ENCODE results near the gene PCDHGB6. TPM values are rescaled to one million over a fixed set of nuclear protein-coding genes. Genes with fewer than 3 reads are reported as not detected.
"Not testable (repeated sequence)": the region's sequence is repeated elsewhere in the genome, so short reads cannot be mapped to it uniquely, and the experiment has no call there.

The PCDHGB6 gene
- total and polyA plus RNA-seq, 2 donors (not counting 3 experiments of a cell fraction or from before 2014, with no cell fraction given) = 2.3 to 4.8 TPM

- H3K9ac ChIP-seq (replicated peaks; ENCODE audit: extremely low read depth, insufficient read depth, low read length); H3K9me3 ChIP-seq (replicated peaks; ENCODE audit: control insufficient read depth, insufficient read depth, low read length); H3K27ac ChIP-seq (ENCODE audit: insufficient read depth, low read depth, low read length); H3K36me3 ChIP-seq (ENCODE audit: control insufficient read depth in 2 of 2, extremely low read depth in 1 of 2, insufficient read depth in 2 of 2, low read length in 2 of 2); H3K9me1 ChIP-seq (replicated peaks; ENCODE audit: control insufficient read depth, extremely low read depth, insufficient read depth, low read length); dilution Hi-C loops (cut with MboI; ENCODE audit: extremely low pct_ligation_motif_present, low sequenced_read_pairs); BruUV-seq (replicated peaks); DNase-seq (ENCODE audit: low read depth, low spot score); H3K79me2 ChIP-seq (ENCODE audit: control insufficient read depth, insufficient read depth, low read length); H4K20me1 ChIP-seq (replicated peaks; ENCODE audit: control insufficient read depth, extremely low read depth, insufficient read depth, low read length); POLR2A ChIA-PET; H3K4me3 ChIP-seq (replicated peaks in 1 of 3; ENCODE audit: insufficient read depth in 1 of 3, low read depth in 1 of 3, low read length in 3 of 3); H2AFZ ChIP-seq (ENCODE audit: low read depth, low read length); H3K4me1 ChIP-seq (ENCODE audit: control insufficient read depth, extremely low read depth, insufficient read depth, low read length); H3K4me2 ChIP-seq (ENCODE audit: insufficient read depth, low read length); FAIRE-seq; intact Hi-C loops (cut with micrococcal nuclease): not testable (repeated sequence)
- H3K27me3 ChIP-seq (ENCODE audit: control insufficient read depth in 2 of 2, insufficient read depth in 2 of 2, low read length in 2 of 2) = peaks cover 48 to 84% of the 10 kb centered on the region in 2 experiments
- peak; percentile 76 for TF ChIP-seq EZH2 (IDR thresholded peaks at IDR 0.05; ENCODE audit: borderline replicate concordance, low read depth, low read length, severe bottlenecking)
- CTCF ChIA-PET = interaction anchor here (1.2 to 11.3 kb wide), 6 partner anchors 12 to 148 kb away, joined by 3 to 335 read pairs (median 44); partner anchors contain the start of genes PCDHGA12 and PCDHGA8
Measured at GRCh38 chr5:141414548-141415274, 6.9 kb downstream of the PCDHGB6 start.

GRCh38 chr5:141415275-141415618 is 7.4 kb downstream of the PCDHGB6 start:
- H3K9me3 ChIP-seq (replicated peaks; ENCODE audit: control insufficient read depth, insufficient read depth, low read length); H3K36me3 ChIP-seq (ENCODE audit: control insufficient read depth in 2 of 2, extremely low read depth in 1 of 2, insufficient read depth in 2 of 2, low read length in 2 of 2); dilution Hi-C loops (cut with MboI; ENCODE audit: extremely low pct_ligation_motif_present, low sequenced_read_pairs); FAIRE-seq; H4K20me1 ChIP-seq (replicated peaks; ENCODE audit: control insufficient read depth, extremely low read depth, insufficient read depth, low read length); H3K27ac ChIP-seq (ENCODE audit: insufficient read depth, low read depth, low read length); H3K4me1 ChIP-seq (ENCODE audit: control insufficient read depth, extremely low read depth, insufficient read depth, low read length); H3K79me2 ChIP-seq (ENCODE audit: control insufficient read depth, insufficient read depth, low read length); H3K9me1 ChIP-seq (replicated peaks; ENCODE audit: control insufficient read depth, extremely low read depth, insufficient read depth, low read length); DNase-seq (ENCODE audit: low read depth, low spot score); BruUV-seq (replicated peaks); H3K4me3 ChIP-seq (replicated peaks in 1 of 3; ENCODE audit: insufficient read depth in 1 of 3, low read depth in 1 of 3, low read length in 3 of 3); H3K4me2 ChIP-seq (ENCODE audit: insufficient read depth, low read length); H2AFZ ChIP-seq (ENCODE audit: low read depth, low read length); POLR2A ChIA-PET; intact Hi-C loops (cut with micrococcal nuclease); H3K9ac ChIP-seq (replicated peaks; ENCODE audit: extremely low read depth, insufficient read depth, low read length): not testable (repeated sequence)
- CTCF ChIA-PET = interaction anchor here (1.0 to 11.3 kb wide), 4 partner anchors 12 to 148 kb away, joined by 3 to 335 read pairs (median 32); no protein-coding TSS in a partner anchor
- peaks cover 45 to 84% of the 10 kb centered on the region in 2 experiments for H3K27me3 ChIP-seq (ENCODE audit: control insufficient read depth in 2 of 2, insufficient read depth in 2 of 2, low read length in 2 of 2)
